BE2C (cell line): ENCODE data around the gene PSMB11.
A peak's percentile ranks its signal among the peaks of the same experiment; 100 is the strongest.

Source experiments
- DNase-seq: peaks from one replicate; pipeline ENCODE4 v3.0.0-alpha.2; 2020
- H3K27me3 ChIP-seq: fragments of 250-450 bp; sonication (Bioruptor Pico); 2 replicates; pipeline ENCODE4 v1.5.1; 2020; ENCODE audit warnings: mild to moderate bottlenecking
- H3K36me3 ChIP-seq: fragments of 250-450 bp; sonication (Bioruptor Pico); 2 replicates; pipeline ENCODE4 v1.5.1; 2020; ENCODE audit warnings: mild to moderate bottlenecking
- H3K4me1 ChIP-seq: fragments of 250-450 bp; sonication (Bioruptor Pico); 2 replicates; pipeline ENCODE4 v1.5.1; 2020
- H3K4me3 ChIP-seq: 2 replicates; pipeline ENCODE4 v1.5.1; 2011; ENCODE audit warnings: low read depth, low read length
- H3K9me3 ChIP-seq: fragments of 250-450 bp; sonication (Bioruptor Pico); 2 replicates; pipeline ENCODE4 v1.5.1; 2020
- CTCF ChIP-seq: IDR thresholded peaks from 2 replicates; pipeline ENCODE4 v1.5.1; 2012; ENCODE audit warnings: mild to moderate bottlenecking, low read depth, low read length

The PSMB11 gene

GRCh38 chr14:23093526-23093925 lies 51.5 kb downstream of the PSMB11 start:
- Histone ChIP-seq H3K4me1 (no peaks in the 10 kb centered on the region), H3K36me3 (peaks cover 42% of the 10 kb centered on the region), H3K9me3 (no peaks in the 10 kb centered on the region), H3K27me3 (no peaks in the 10 kb centered on the region), H3K4me3 (peak overlapping the region; percentile 82)
- no peak for TF ChIP-seq CTCF
- no peak for DNase-seq
